Loucy (cell line): ENCODE measurements around the gene ANKZF1.

ENCODE experiments used
- CTCF ChIP-seq: fragments of 200-600 bp; sonication (generic); conservative IDR thresholded peaks from 2 replicates; pipeline ENCODE4 v1.5.1; 2014; ENCODE audit warnings: mild to moderate bottlenecking, antibody characterized with exemption, low read length
- EZH2phosphoT487 ChIP-seq: fragments of 200-600 bp; IDR thresholded peaks from 2 replicates; pipeline ENCODE4 v1.6.1; 2018; ENCODE audit warnings: antibody characterized with exemption, mild to moderate bottlenecking, moderate library complexity, borderline replicate concordance

GRCh38 chr2:219228911-219229304 is 698 bp upstream of the ANKZF1 start:
- no peak for TF ChIP-seq CTCF
- TF ChIP-seq EZH2phosphoT487 = no peak
